ENCODE data around the gene ATXN7L3.
A peak's percentile ranks its signal among the peaks of the same experiment; 100 is the strongest.

ATXN7L3 gene

DNA sequence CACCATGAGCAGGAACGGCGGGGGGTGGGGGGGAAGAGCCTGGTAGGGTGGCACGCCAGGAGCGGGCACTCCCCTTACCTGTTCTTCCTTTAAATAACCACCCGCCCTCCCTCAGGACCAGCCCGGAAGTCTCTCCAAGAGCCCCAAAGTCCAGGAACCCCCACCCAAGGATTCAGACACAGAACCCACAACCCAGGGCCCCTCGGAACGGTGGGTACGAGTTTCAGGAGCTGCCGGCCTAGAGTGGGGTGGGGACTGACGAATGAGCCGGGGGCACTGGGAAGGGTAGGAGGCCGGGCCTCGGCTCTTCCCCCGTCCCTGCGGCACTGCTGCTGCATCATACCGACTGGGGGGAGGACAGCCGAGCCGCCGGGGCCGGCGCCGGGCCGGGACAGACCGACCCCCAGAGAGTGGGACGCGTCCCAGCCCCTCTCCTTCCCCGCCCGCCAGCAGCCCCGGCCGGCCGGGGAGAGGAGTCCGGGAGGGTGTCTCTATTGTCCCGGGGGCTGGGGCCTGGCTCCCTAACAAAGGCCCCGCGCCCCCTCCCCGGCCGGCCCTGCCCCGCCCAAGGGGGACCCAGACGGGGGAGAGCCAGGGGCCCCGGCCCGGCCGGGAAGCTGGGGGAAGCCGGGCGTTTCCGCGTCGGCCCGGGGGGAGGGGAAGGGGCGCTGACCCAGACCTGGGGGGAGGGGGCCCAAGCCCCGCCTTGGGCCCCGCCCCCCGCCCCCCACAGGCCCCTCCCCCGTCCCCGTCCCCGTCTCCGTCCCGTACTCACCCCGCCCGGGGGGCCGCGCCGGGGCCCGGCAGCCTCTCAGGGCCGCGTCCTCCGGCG, 747 bp downstream of the ATXN7L3 start:
- Histone ChIP-seq H3K9ac (ENCODE audit: low read length) (peak overlapping the region; percentile 95), H2BK120ac (ENCODE audit: low read depth, low read length) (peak overlapping the region; percentile 96), H3K36me3 (ENCODE audit: control insufficient read depth in 1 of 2, insufficient read depth in 2 of 2, low read depth in 1 of 2, low read length in 2 of 2) (peaks cover 36 to 38% of the 10 kb centered on the region in 2 experiments), H3K23ac (ENCODE audit: low read length in 2 of 2) (peak overlapping the region; percentile 65 to 75), H3K14ac (ENCODE audit: low read length in 2 of 2) (peak overlapping the region in 1 of 2 experiments; percentile 72), H3K4ac (ENCODE audit: low read depth in 1 of 2, low read length in 2 of 2) (peak overlapping the region; percentile 68 to 97), H2BK15ac (ENCODE audit: low read depth, poor library complexity, severe bottlenecking) (peak overlapping the region; percentile 94), H3K79me1 (replicated peaks; ENCODE audit: low read length, poor library complexity, severe bottlenecking) (peaks cover 25% of the 10 kb centered on the region), H3K27ac (ENCODE audit: low read length, poor library complexity, severe bottlenecking) (peak overlapping the region; percentile 88), H3K4me3 (ENCODE audit: insufficient read depth in 1 of 2, low read depth in 1 of 2, low read length in 2 of 2) (peak overlapping the region; percentile 75 to 86), H3K27me3 (ENCODE audit: control insufficient read depth in 1 of 2, insufficient read depth in 1 of 2, low read length in 2 of 2) (no peaks in the 10 kb centered on the region), H3K9me3 (ENCODE audit: control insufficient read depth, low read length) (no peaks in the 10 kb centered on the region), H3K18ac (ENCODE audit: low read depth in 1 of 2, low read length in 2 of 2) (peak overlapping the region; percentile 88 to 91), H4K91ac (ENCODE audit: low read length) (peak overlapping the region; percentile 98), H2AFZ (ENCODE audit: low read depth, low read length) (no peak overlapping the region), H2AK5ac (ENCODE audit: low read length, severe bottlenecking) (peak overlapping the region; percentile 54), H4K8ac (ENCODE audit: low read length) (peak overlapping the region; percentile 95), H2BK12ac (ENCODE audit: low read length in 2 of 2) (peak overlapping the region in 1 of 2 experiments; percentile 45), H3K4me1 (ENCODE audit: control insufficient read depth, insufficient read depth, low read depth, low read length) (peaks cover 18% of the 10 kb centered on the region), H3K4me2 (ENCODE audit: low read length, poor library complexity, severe bottlenecking) (peak overlapping the region; percentile 71), H2BK5ac (ENCODE audit: low read depth, low read length, poor library complexity, severe bottlenecking) (peak overlapping the region; percentile 95)
- 2% methylated on average over 11 of the region's 68 CpGs for WGBS
- DNase-seq = peak; percentile 61

DNA sequence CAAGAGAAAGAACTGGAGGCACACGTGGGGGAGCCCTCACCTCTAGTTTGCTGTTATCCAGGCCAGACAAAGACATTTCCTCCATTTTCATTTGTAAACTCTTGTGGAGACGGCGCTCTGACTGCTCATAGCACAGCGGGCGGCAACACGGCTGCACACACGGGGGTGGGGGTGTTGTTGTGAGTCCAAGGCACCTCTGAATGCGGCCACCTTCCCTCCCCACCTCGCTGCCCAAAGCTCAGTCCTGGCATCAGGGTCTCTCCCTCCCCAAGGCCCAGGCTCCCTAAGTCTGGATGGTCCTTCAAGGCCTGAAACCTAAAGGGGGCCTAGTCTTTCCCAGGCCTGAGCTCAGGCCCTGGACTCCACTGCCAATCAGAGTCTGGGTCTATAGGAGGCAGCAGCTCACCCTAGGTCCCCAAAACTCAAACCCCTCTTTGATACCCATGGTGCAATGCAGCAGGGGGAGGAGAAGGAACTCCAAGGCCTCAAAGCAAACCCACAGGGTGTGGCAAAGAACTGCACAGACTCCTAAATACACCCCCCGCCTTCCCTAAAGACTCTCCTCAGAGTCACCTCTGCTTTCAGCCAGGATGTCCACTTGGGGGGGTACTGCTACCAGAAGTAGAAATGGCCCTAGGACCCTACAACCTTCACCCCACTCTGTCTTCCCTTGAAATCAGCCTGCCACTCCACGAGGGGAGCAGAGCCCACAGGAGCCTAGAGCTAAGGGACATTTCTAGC, 1.5 kb downstream of the ATXN7L3 start:
- WGBS = 88% methylated on average over 10 of the region's 11 CpGs
- H2BK12ac ChIP-seq (ENCODE audit: low read length in 2 of 2) = peak overlapping the region; percentile 22 to 68

GRCh38 chr17:44197107-44197506, 2.6 kb downstream of the ATXN7L3 start:
- no peak overlapping the region for H2AK5ac ChIP-seq (ENCODE audit: low read length, severe bottlenecking)
- no peak for DNase-seq
- H3K27ac ChIP-seq (ENCODE audit: low read length, poor library complexity, severe bottlenecking) = no peak overlapping the region
- H4K91ac ChIP-seq (ENCODE audit: low read length) = no peak overlapping the region
- 95% methylated on average over 15 of the region's 15 CpGs for WGBS
- peaks cover 29% of the 10 kb centered on the region for H3K4me1 ChIP-seq (ENCODE audit: control insufficient read depth, insufficient read depth, low read depth, low read length)
- peak overlapping the region; percentile 95 for H3K9ac ChIP-seq (ENCODE audit: low read length)
- H2BK15ac ChIP-seq (ENCODE audit: low read depth, poor library complexity, severe bottlenecking) = no peak overlapping the region
- no peak overlapping the region for H3K4me2 ChIP-seq (ENCODE audit: low read length, poor library complexity, severe bottlenecking)
- no peak overlapping the region for H3K18ac ChIP-seq (ENCODE audit: low read depth in 1 of 2, low read length in 2 of 2)
- no peak overlapping the region for H2BK12ac ChIP-seq (ENCODE audit: low read length in 2 of 2)
- no peak overlapping the region for H3K4ac ChIP-seq (ENCODE audit: low read depth in 1 of 2, low read length in 2 of 2)
- no peaks in the 10 kb centered on the region for H3K27me3 ChIP-seq (ENCODE audit: control insufficient read depth in 1 of 2, insufficient read depth in 1 of 2, low read length in 2 of 2)
- peaks cover 33% of the 10 kb centered on the region for H3K79me1 ChIP-seq (replicated peaks; ENCODE audit: low read length, poor library complexity, severe bottlenecking)
- no peak overlapping the region for H2BK5ac ChIP-seq (ENCODE audit: low read depth, low read length, poor library complexity, severe bottlenecking)
- H3K23ac ChIP-seq (ENCODE audit: low read length in 2 of 2) = peak overlapping the region in 1 of 2 experiments; percentile 77
- no peak overlapping the region for H4K8ac ChIP-seq (ENCODE audit: low read length)
- H2BK120ac ChIP-seq (ENCODE audit: low read depth, low read length) = no peak overlapping the region
- H3K14ac ChIP-seq (ENCODE audit: low read length in 2 of 2) = peak overlapping the region in 1 of 2 experiments; percentile 18
- H3K36me3 ChIP-seq (ENCODE audit: control insufficient read depth in 1 of 2, insufficient read depth in 2 of 2, low read depth in 1 of 2, low read length in 2 of 2) = peaks cover 53 to 56% of the 10 kb centered on the region in 2 experiments
- peak overlapping the region in 1 of 2 experiments; percentile 86 for H3K4me3 ChIP-seq (ENCODE audit: insufficient read depth in 1 of 2, low read depth in 1 of 2, low read length in 2 of 2)
- H2AFZ ChIP-seq (ENCODE audit: low read depth, low read length) = no peak overlapping the region
- no peaks in the 10 kb centered on the region for H3K9me3 ChIP-seq (ENCODE audit: control insufficient read depth, low read length)

More for the DNA sequence above, 1.5 kb downstream of the ATXN7L3 start:
- Histone ChIP-seq H2AFZ (ENCODE audit: low read depth, low read length) (no peak overlapping the region), H4K91ac (ENCODE audit: low read length) (peak overlapping the region; percentile 98), H4K8ac (ENCODE audit: low read length) (peak overlapping the region; percentile 95), H3K27ac (ENCODE audit: low read length, poor library complexity, severe bottlenecking) (peak overlapping the region; percentile 88), H3K9me3 (ENCODE audit: control insufficient read depth, low read length) (no peaks in the 10 kb centered on the region), H2AK5ac (ENCODE audit: low read length, severe bottlenecking) (peak overlapping the region; percentile 54), H3K4me2 (ENCODE audit: low read length, poor library complexity, severe bottlenecking) (peak overlapping the region; percentile 71), H2BK15ac (ENCODE audit: low read depth, poor library complexity, severe bottlenecking) (peak overlapping the region; percentile 94), H3K14ac (ENCODE audit: low read length in 2 of 2) (peak overlapping the region in 1 of 2 experiments; percentile 72), H2BK120ac (ENCODE audit: low read depth, low read length) (peak overlapping the region; percentile 83), H3K4ac (ENCODE audit: low read depth in 1 of 2, low read length in 2 of 2) (peak overlapping the region; percentile 68 to 97), H3K4me1 (ENCODE audit: control insufficient read depth, insufficient read depth, low read depth, low read length) (peaks cover 26% of the 10 kb centered on the region), H3K23ac (ENCODE audit: low read length in 2 of 2) (peak overlapping the region in 1 of 2 experiments; percentile 66), H3K27me3 (ENCODE audit: control insufficient read depth in 1 of 2, insufficient read depth in 1 of 2, low read length in 2 of 2) (no peaks in the 10 kb centered on the region), H3K36me3 (ENCODE audit: control insufficient read depth in 1 of 2, insufficient read depth in 2 of 2, low read depth in 1 of 2, low read length in 2 of 2) (peaks cover 44 to 46% of the 10 kb centered on the region in 2 experiments), H3K9ac (ENCODE audit: low read length) (peak overlapping the region; percentile 95), H2BK5ac (ENCODE audit: low read depth, low read length, poor library complexity, severe bottlenecking) (no peak overlapping the region), H3K18ac (ENCODE audit: low read depth in 1 of 2, low read length in 2 of 2) (peak overlapping the region; percentile 88 to 91), H3K79me1 (replicated peaks; ENCODE audit: low read length, poor library complexity, severe bottlenecking) (peaks cover 30% of the 10 kb centered on the region), H3K4me3 (ENCODE audit: insufficient read depth in 1 of 2, low read depth in 1 of 2, low read length in 2 of 2) (peak overlapping the region; percentile 75 to 86)
- DNase-seq = peak; percentile 47

Data from mesenchymal stem cell (in vitro differentiated cells and primary cell).